GM23248 (cell line): ENCODE results near the gene HAPLN2. TPM values are rescaled to one million over a fixed set of nuclear protein-coding genes. Genes with fewer than 3 reads are reported as not detected.

Experiments
- DNase-seq: peaks from one replicate; pipeline ENCODE4 v3.0.0-alpha.2; 2015
- H2AFZ ChIP-seq: fragments of 200-600 bp; sonication (generic); 2 replicates; pipeline ENCODE4 v1.6.1; 2016; ENCODE audit warnings: antibody characterized with exemption
- H3F3A ChIP-seq: fragments of 200-600 bp; sonication (generic); 2 replicates; pipeline ENCODE4 v1.6.1; 2016; ENCODE audit warnings: mild to moderate bottlenecking, antibody characterized with exemption, mixed run types; ENCODE audit not compliant: insufficient read depth
- H3K27ac ChIP-seq: fragments of 200-600 bp; sonication (generic); 2 replicates; pipeline ENCODE4 v1.5.1; 2016; ENCODE audit warnings: mild to moderate bottlenecking
- H3K27me3 ChIP-seq: fragments of 200-600 bp; sonication (generic); replicated peaks from 2 replicates; pipeline ENCODE4 v1.6.1; 2016; ENCODE audit warnings: mild to moderate bottlenecking; ENCODE audit not compliant: insufficient read depth
- H3K36me3 ChIP-seq: fragments of 200-600 bp; sonication (generic); 2 replicates; pipeline ENCODE4 v1.6.1; 2016; ENCODE audit warnings: low read depth, mild to moderate bottlenecking
- H3K4me1 ChIP-seq: fragments of 200-600 bp; sonication (generic); 2 replicates; pipeline ENCODE4 v1.6.1; 2016; ENCODE audit warnings: mild to moderate bottlenecking; ENCODE audit not compliant: insufficient read depth
- H3K4me2 ChIP-seq: fragments of 200-600 bp; sonication (generic); one replicate; pipeline ENCODE4 v1.6.1; 2016; ENCODE audit warnings: mild to moderate bottlenecking; ENCODE audit not compliant: unreplicated experiment
- H3K4me3 ChIP-seq: fragments of 200-600 bp; sonication (generic); 2 replicates; pipeline ENCODE4 v1.5.1; 2016; ENCODE audit warnings: mild to moderate bottlenecking
- H3K79me2 ChIP-seq: fragments of 200-600 bp; sonication (generic); 2 replicates; pipeline ENCODE4 v1.6.1; 2016; ENCODE audit warnings: mild to moderate bottlenecking; ENCODE audit not compliant: insufficient read depth
- H3K9ac ChIP-seq: fragments of 200-600 bp; sonication (generic); 2 replicates; pipeline ENCODE4 v1.6.1; 2016; ENCODE audit warnings: mild to moderate bottlenecking
- H3K9me2 ChIP-seq: fragments of 200-600 bp; sonication (generic); 2 replicates; pipeline ENCODE4 v1.6.1; 2016; ENCODE audit warnings: mixed run types, mild to moderate bottlenecking, moderate library complexity; ENCODE audit not compliant: insufficient read depth
- H3K9me3 ChIP-seq: fragments of 200-600 bp; sonication (generic); one replicate; pipeline ENCODE4 v1.6.1; 2017; ENCODE audit warnings: low read depth
- H4K20me1 ChIP-seq: fragments of 200-600 bp; sonication (generic); 2 replicates; pipeline ENCODE4 v1.6.0; 2016; ENCODE audit not compliant: insufficient read depth
- EZH2 ChIP-seq: fragments of 200-600 bp; sonication (generic); IDR thresholded peaks from 2 replicates; pipeline ENCODE4 v1.6.1; 2018; ENCODE audit warnings: antibody characterized with exemption, mild to moderate bottlenecking; ENCODE audit not compliant: insufficient read depth, poor library complexity, severe bottlenecking
- EZH2phosphoT487 ChIP-seq: fragments of 200-600 bp; sonication (generic); IDR thresholded peaks from 2 replicates; pipeline ENCODE4 v1.6.1; 2018; ENCODE audit warnings: antibody characterized with exemption, moderate library complexity, mild to moderate bottlenecking, low read depth; ENCODE audit not compliant: insufficient read depth
- WGBS, 2 experiments: methylation state at CpG; one replicate each; pipeline ENCODE4 v1.1.6; 2015 to 2017; ENCODE audit warnings: low lambda C conversion rate in 2 of 2, low coverage in 1 of 2; ENCODE audit errors: missing lambda C conversion rate in 2 of 2; 5-methylcytosine and 5-hydroxymethylcytosine counted together
- in situ Hi-C: fragments of 300-500 bp; cut with MboI; formaldehyde crosslinking; loops from 2 replicates; pipeline ENCODE4 v1.15.0; 2020
- polyA plus RNA-seq: library from polyadenylated mRNA; unstranded; fragments of >200 nt; fragmentation: Nextera tagmentation; extraction: Ambion mirVana; gene quantifications from 2 replicates; pipeline ENCODE4 v1.2.1, GENCODE V29; 2016
- total RNA-seq: library from RNA; depleted of rRNA; stranded (reverse); fragments of >200 nt; shearing (Covaris generic); gene quantifications from 2 replicates; pipeline ENCODE4 v1.2.3, GENCODE V29; 2014

The HAPLN2 gene
- total and polyA plus RNA-seq, 2 experiments from 2014 or later: not detected

- no peaks in the 10 kb centered on the region for H3K9me2 ChIP-seq
- no peak overlapping the region for H2AFZ ChIP-seq
- H3K4me2 ChIP-seq: no peak overlapping the region
- H3F3A ChIP-seq: no peaks in the 10 kb centered on the region
- no peaks in the 10 kb centered on the region for H4K20me1 ChIP-seq
- no peak overlapping the region for H3K9ac ChIP-seq
- H3K27me3 ChIP-seq: peaks cover 85% of the 10 kb centered on the region
- TF ChIP-seq EZH2 (no peak), EZH2phosphoT487 (no peak)
- no peak overlapping the region for H3K27ac ChIP-seq
- H3K36me3 ChIP-seq: no peaks in the 10 kb centered on the region
- no peak overlapping the region for H3K4me3 ChIP-seq
- in situ Hi-C loops: no loop called here
- no peaks in the 10 kb centered on the region for H3K9me3 ChIP-seq
- 14 to 21% methylated on average over 3 of the region's 3 CpGs for WGBS, 2 experiments
- no peaks in the 10 kb centered on the region for H3K4me1 ChIP-seq
- H3K79me2 ChIP-seq: no peaks in the 10 kb centered on the region
- DNase-seq: no peak
These were observed 25.8 kb downstream of the HAPLN2 start for GRCh38 chr1:156645056-156645455.

GRCh38 chr1:156645666-156646065, 26.5 kb downstream of the HAPLN2 start:
- no peak for TF ChIP-seq EZH2phosphoT487
- no peak for TF ChIP-seq EZH2
- H3K4me3 ChIP-seq: no peak overlapping the region

GRCh38 chr1:156646738-156647211, 27.6 kb downstream of the HAPLN2 start:
- no peaks in the 10 kb centered on the region for H3K9me2 ChIP-seq
- TF ChIP-seq EZH2phosphoT487 (no peak), EZH2 (no peak)
- no peaks in the 10 kb centered on the region for H3K36me3 ChIP-seq
- 11 to 12% methylated on average over 33 to 51 of the region's 51 CpGs for WGBS, 2 experiments
- H3K4me1 ChIP-seq: no peaks in the 10 kb centered on the region
- no peak overlapping the region for H3K4me2 ChIP-seq
- H3F3A ChIP-seq: no peaks in the 10 kb centered on the region
- no peak overlapping the region for H2AFZ ChIP-seq
- no peak overlapping the region for H3K9ac ChIP-seq
- H4K20me1 ChIP-seq: no peaks in the 10 kb centered on the region
- no peak overlapping the region for H3K4me3 ChIP-seq
- H3K27ac ChIP-seq: no peak overlapping the region
- DNase-seq: no peak
- in situ Hi-C loops: no loop called here
- peaks cover 69% of the 10 kb centered on the region for H3K27me3 ChIP-seq
- H3K9me3 ChIP-seq: no peaks in the 10 kb centered on the region
- no peaks in the 10 kb centered on the region for H3K79me2 ChIP-seq

More at GRCh38 chr1:156645666-156646065, 26.5 kb downstream of the HAPLN2 start:
- DNase-seq: no peak
- Histone ChIP-seq H2AFZ (no peak overlapping the region), H3K9ac (no peak overlapping the region), H3K9me2 (no peaks in the 10 kb centered on the region), H3K9me3 (no peaks in the 10 kb centered on the region), H3K4me2 (no peak overlapping the region), H3K4me1 (no peaks in the 10 kb centered on the region), H3K27me3 (peaks cover 80% of the 10 kb centered on the region), H3K27ac (no peak overlapping the region), H3F3A (no peaks in the 10 kb centered on the region), H4K20me1 (no peaks in the 10 kb centered on the region), H3K79me2 (no peaks in the 10 kb centered on the region), H3K36me3 (no peaks in the 10 kb centered on the region)
- in situ Hi-C loops: no loop called here
- WGBS, 2 experiments: 59 to 70% methylated on average over 1 of the region's 1 CpG

- no peaks in the 10 kb centered on the region for H4K20me1 ChIP-seq
- no peak overlapping the region for H2AFZ ChIP-seq
- TF ChIP-seq EZH2: no peak
- TF ChIP-seq EZH2phosphoT487: no peak
- H3K4me2 ChIP-seq: no peak overlapping the region
- no peaks in the 10 kb centered on the region for H3K79me2 ChIP-seq
- H3F3A ChIP-seq: no peaks in the 10 kb centered on the region
- H3K27ac ChIP-seq: no peak overlapping the region
- no peaks in the 10 kb centered on the region for H3K9me3 ChIP-seq
- H3K4me1 ChIP-seq: no peaks in the 10 kb centered on the region
- WGBS, 2 experiments: 66 to 68% methylated on average over 9 to 10 of the region's 10 CpGs
- H3K9ac ChIP-seq: no peak overlapping the region
- H3K9me2 ChIP-seq: no peaks in the 10 kb centered on the region
- no peak overlapping the region for H3K4me3 ChIP-seq
- no peaks in the 10 kb centered on the region for H3K36me3 ChIP-seq
- H3K27me3 ChIP-seq: peaks cover 64% of the 10 kb centered on the region
- no peak for DNase-seq
- in situ Hi-C loops: no loop called here
These were observed 28.1 kb downstream of the HAPLN2 start for GRCh38 chr1:156647351-156647750.

GRCh38 chr1:156648496-156648895, 29.3 kb downstream of the HAPLN2 start:
- Histone ChIP-seq H3K9me2 (no peaks in the 10 kb centered on the region), H3K79me2 (no peaks in the 10 kb centered on the region), H3F3A (no peaks in the 10 kb centered on the region), H3K27me3 (peaks cover 53% of the 10 kb centered on the region), H2AFZ (no peak overlapping the region), H3K27ac (no peak overlapping the region), H3K9ac (no peak overlapping the region), H3K4me3 (no peak overlapping the region), H3K36me3 (no peaks in the 10 kb centered on the region), H3K9me3 (no peaks in the 10 kb centered on the region), H4K20me1 (no peaks in the 10 kb centered on the region), H3K4me2 (no peak overlapping the region), H3K4me1 (no peaks in the 10 kb centered on the region)
- in situ Hi-C loops: no loop called here
- TF ChIP-seq EZH2phosphoT487 (no peak), EZH2 (no peak)
- no peak for DNase-seq
- WGBS, 2 experiments: 51 to 59% methylated on average over 10 of the region's 10 CpGs
